Measurements from ENCODE around the gene COA3. TPM values are rescaled to one million over a fixed set of nuclear protein-coding genes. Genes with fewer than 3 reads are reported as not detected.

Gene COA3
- total RNA-seq, 4 donors from 2014 or later, result 40.7 to 64.0 (median 61.1) TPM

- intact Hi-C loops (cut with DNase I; ENCODE audit: low total_unique reads), result no loop called here
- no peak overlapping the region for H3K4me3 ChIP-seq (ENCODE audit: low read depth, poor library complexity, severe bottlenecking)
- 89 to 91% methylated on average over 17 to 18 of the region's 18 CpGs for WGBS, 2 donors
- no peak for TF ChIP-seq CTCF (IDR thresholded peaks at IDR 0.05)
- no peak for TF ChIP-seq POLR2A (IDR thresholded peaks at IDR 0.05)
- no peak for DNase-seq (ENCODE audit: low spot score in 2 of 2)
These were observed 2.3 kb downstream of the COA3 start for GRCh38 chr17:42796066-42796758.

- H3K4me3 ChIP-seq (ENCODE audit: low read depth, poor library complexity, severe bottlenecking), result no peak overlapping the region
- 79 to 89% methylated on average over 10 of the region's 10 CpGs for WGBS, 2 donors
- no peak for DNase-seq (ENCODE audit: low spot score in 2 of 2)
- intact Hi-C loops (cut with DNase I; ENCODE audit: low total_unique reads), result no loop called here
- TF ChIP-seq CTCF (IDR thresholded peaks at IDR 0.05) (no peak), POLR2A (IDR thresholded peaks at IDR 0.05) (no peak)
These were observed 3.0 kb downstream of the COA3 start for GRCh38 chr17:42795465-42795864.

- no peak for DNase-seq (ENCODE audit: low spot score in 2 of 2)
- intact Hi-C loops (cut with DNase I; ENCODE audit: low total_unique reads), result no loop called here
- TF ChIP-seq CTCF (IDR thresholded peaks at IDR 0.05) (no peak), POLR2A (IDR thresholded peaks at IDR 0.05) (no peak)
- 67 to 74% methylated on average over 4 of the region's 4 CpGs for WGBS, 2 donors
- no peak overlapping the region for H3K4me3 ChIP-seq (ENCODE audit: low read depth, poor library complexity, severe bottlenecking)
These were observed 3.4 kb downstream of the COA3 start for GRCh38 chr17:42795061-42795460.

- DNase-seq (ENCODE audit: low spot score in 2 of 2), result no peak
- intact Hi-C loops (cut with DNase I; ENCODE audit: low total_unique reads), result no loop called here
- 68 to 71% methylated on average over 5 of the region's 5 CpGs for WGBS, 2 donors
- no peak overlapping the region for H3K4me3 ChIP-seq (ENCODE audit: low read depth, poor library complexity, severe bottlenecking)
- TF ChIP-seq CTCF (IDR thresholded peaks at IDR 0.05), result no peak
- TF ChIP-seq POLR2A (IDR thresholded peaks at IDR 0.05), result no peak
These were observed 6.0 kb downstream of the COA3 start for GRCh38 chr17:42792545-42792944.

- H3K4me3 ChIP-seq (ENCODE audit: low read depth, poor library complexity, severe bottlenecking), result no peak overlapping the region
- whole genome bisulfite sequencing, 2 donors, result 78 to 82% methylated on average over 2 of the region's 2 CpGs
- intact Hi-C loops (cut with DNase I; ENCODE audit: low total_unique reads), result no loop called here
- TF ChIP-seq POLR2A (IDR thresholded peaks at IDR 0.05), result no peak
- TF ChIP-seq CTCF (IDR thresholded peaks at IDR 0.05), result no peak
- no peak for DNase-seq (ENCODE audit: low spot score in 2 of 2)
These were observed 6.6 kb downstream of the COA3 start for GRCh38 chr17:42791948-42792347.

GRCh38 chr17:42787266-42787665, 11.2 kb downstream of the COA3 start:
- intact Hi-C loops (cut with DNase I; ENCODE audit: low total_unique reads), result no loop called here
- TF ChIP-seq CTCF (IDR thresholded peaks at IDR 0.05), result no peak
- TF ChIP-seq POLR2A (IDR thresholded peaks at IDR 0.05), result no peak
- 90 to 92% methylated on average over 11 of the region's 11 CpGs for WGBS, 2 donors
- no peak overlapping the region for H3K4me3 ChIP-seq (ENCODE audit: low read depth, poor library complexity, severe bottlenecking)
- DNase-seq (ENCODE audit: low spot score in 2 of 2), result no peak
